PC-3 (cell line): Measurements from ENCODE around the gene PLD4.

Experiments
- CTCF ChIP-seq: fragments of 300-600 bp; sonication (generic); conservative IDR thresholded peaks from 2 replicates; pipeline ENCODE4 v1.5.1; 2017; ENCODE audit warnings: antibody characterized with exemption, low read depth, mild to moderate bottlenecking, low read length
- EZH2 ChIP-seq: fragments of 300-600 bp; sonication (generic); IDR thresholded peaks from one replicate; pipeline ENCODE4 v1.6.1; 2017; ENCODE audit warnings: antibody characterized with exemption, mild to moderate bottlenecking, low read length; ENCODE audit not compliant: unreplicated experiment

GRCh38 chr14:104935955-104936354 lies 11.3 kb downstream of the PLD4 start:
- TF ChIP-seq EZH2 (no peak), CTCF (no peak)
